GM12874 (cell line): ENCODE data around the gene ARFRP1.

Experiments
- CTCF ChIP-seq: IDR thresholded peaks from 2 replicates; pipeline ENCODE4 v1.5.1; 2011; ENCODE audit warnings: low read depth, mild to moderate bottlenecking, control low read depth, low read length, moderate library complexity; ENCODE audit not compliant: insufficient read depth

The ARFRP1 gene

GRCh38 chr20:63662813-63663189, 45.0 kb downstream of the ARFRP1 start:
- no peak for TF ChIP-seq CTCF

GRCh38 chr20:63661959-63662812, 45.6 kb downstream of the ARFRP1 start:
- no peak for TF ChIP-seq CTCF

DNA sequence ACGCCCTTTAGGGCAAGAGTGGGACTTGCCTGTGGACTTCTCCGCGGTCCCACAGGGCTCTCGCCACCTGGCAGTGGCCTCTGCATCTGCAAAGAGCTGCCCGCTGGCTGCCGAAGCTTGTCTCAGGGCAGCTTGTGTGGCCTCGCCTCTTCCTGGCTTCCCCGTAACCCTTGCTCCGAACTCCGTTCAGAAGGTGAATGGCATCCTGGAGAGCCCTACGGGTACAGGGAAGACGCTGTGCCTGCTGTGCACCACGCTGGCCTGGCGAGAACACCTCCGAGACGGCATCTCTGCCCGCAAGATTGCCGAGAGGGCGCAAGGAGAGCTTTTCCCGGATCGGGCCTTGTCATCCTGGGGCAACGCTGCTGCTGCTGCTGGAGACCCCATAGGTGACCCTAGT, 46.7 kb downstream of the ARFRP1 start:
- no peak for TF ChIP-seq CTCF

GRCh38 chr20:63660622-63661021, 47.2 kb downstream of the ARFRP1 start:
- TF ChIP-seq CTCF, result no peak

DNA sequence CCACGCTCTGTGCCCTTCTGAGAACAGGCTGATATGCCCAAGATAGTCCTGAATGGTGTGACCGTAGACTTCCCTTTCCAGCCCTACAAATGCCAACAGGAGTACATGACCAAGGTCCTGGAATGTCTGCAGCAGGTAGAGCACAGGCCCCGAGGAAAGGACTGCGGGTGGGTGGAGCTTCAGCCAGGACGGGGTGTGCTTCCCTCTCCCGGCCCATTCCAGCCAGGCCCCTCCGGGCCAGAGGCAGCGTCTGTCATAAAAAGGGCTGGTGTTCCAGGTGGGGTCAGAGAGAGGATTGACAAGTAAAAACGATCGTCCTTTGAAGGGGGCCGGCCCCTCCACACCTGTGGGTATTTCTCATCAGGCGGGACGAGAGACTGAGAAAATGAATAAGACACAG, 48.4 kb downstream of the ARFRP1 start:
- no peak for TF ChIP-seq CTCF

- TF ChIP-seq CTCF, result no peak
Measured at GRCh38 chr20:63658749-63659187, 49.0 kb downstream of the ARFRP1 start.

- TF ChIP-seq CTCF, result no peak
Measured at GRCh38 chr20:63657937-63658748, 49.6 kb downstream of the ARFRP1 start, which contains the start of gene RTEL1. TSS of gene RTEL1 (plus strand) at chr20:63658312. CDS start at chr20:63659403, 1,091 bp downstream.
